OCI-LY7 (cell line): ENCODE results near the gene PLXNA4. TPM values are rescaled to one million over a fixed set of nuclear protein-coding genes. Genes with fewer than 3 reads are reported as not detected.

Source experiments
- BruUV-seq: library from RNA; stranded (reverse); fragments of 400-500 nt; replicated peaks from 2 replicates; lab custom pipeline; 2021; lab: Mats Ljungman, UMichigan
- CTCF ChIA-PET: fragments of 300-600 bp; sonication (Branson Sonifier 250); formaldehyde crosslinking; loops from one replicate; lab custom pipeline; 2022; ENCODE audit warnings: antibody characterized with exemption; ENCODE audit not compliant: unreplicated experiment; lab: Charles Lee
- POLR2A ChIA-PET: fragments of 300-600 bp; sonication (Branson Sonifier 250); formaldehyde crosslinking; loops from one replicate; lab custom pipeline; 2022; ENCODE audit warnings: antibody characterized with exemption; lab: Charles Lee
- DNase-seq: peaks from one replicate; pipeline ENCODE4 v3.0.0-alpha.2; 2015; ENCODE audit warnings: low spot score
- H2AFZ ChIP-seq: fragments of 200-600 bp; sonication (generic), shearing (Covaris generic); 2 replicates; pipeline ENCODE4 v1.6.1; 2014; ENCODE audit warnings: mild to moderate bottlenecking, antibody characterized with exemption, low read length, moderate library complexity
- H3K27ac ChIP-seq: fragments of 200-600 bp; sonication (generic); 2 replicates; pipeline ENCODE4 v1.5.1; 2014; ENCODE audit warnings: mixed run types, low read depth, mild to moderate bottlenecking, moderate library complexity, low read length, inconsistent platforms; ENCODE audit not compliant: poor library complexity, severe bottlenecking
- H3K36me3 ChIP-seq: fragments of 200-600 bp; sonication (generic); 2 replicates; pipeline ENCODE4 v1.6.1; 2014; ENCODE audit warnings: mild to moderate bottlenecking, antibody characterized with exemption, low read length, moderate library complexity, mixed read lengths; ENCODE audit not compliant: insufficient read depth
- H3K4me1 ChIP-seq: fragments of 200-600 bp; sonication (generic); 2 replicates; pipeline ENCODE4 v1.5.1; 2014; ENCODE audit warnings: mild to moderate bottlenecking, low read length; ENCODE audit not compliant: insufficient read depth, poor library complexity, severe bottlenecking
- H3K4me2 ChIP-seq: fragments of 200-600 bp; sonication (generic); 2 replicates; pipeline ENCODE4 v1.6.1; 2014; ENCODE audit warnings: mild to moderate bottlenecking, low read length
- H3K4me3 ChIP-seq: fragments of 200-600 bp; sonication (generic); 2 replicates; pipeline ENCODE4 v1.5.1; 2014; ENCODE audit warnings: mild to moderate bottlenecking, low read depth, low read length; ENCODE audit not compliant: poor library complexity, severe bottlenecking
- H3K79me2 ChIP-seq: fragments of 200-600 bp; sonication (generic); 2 replicates; pipeline ENCODE4 v1.6.1; 2016; ENCODE audit warnings: low read depth, mild to moderate bottlenecking, low read length, moderate library complexity, mixed read lengths; ENCODE audit not compliant: insufficient read depth
- H3K9me2 ChIP-seq: fragments of 200-600 bp; sonication (generic); 2 replicates; pipeline ENCODE4 v1.6.1; 2016; ENCODE audit warnings: mild to moderate bottlenecking, low read length, mixed read lengths; ENCODE audit not compliant: insufficient read depth
- H3K9me3 ChIP-seq: fragments of 200-600 bp; sonication (generic); 2 replicates; pipeline ENCODE4 v1.6.1; 2014; ENCODE audit warnings: mild to moderate bottlenecking, mixed run types, low read length, mixed read lengths
- H4K20me1 ChIP-seq: fragments of 200-600 bp; sonication (generic); 2 replicates; pipeline ENCODE4 v1.6.1; 2014; ENCODE audit warnings: mild to moderate bottlenecking, antibody characterized with exemption, low read length, moderate library complexity, mixed read lengths; ENCODE audit not compliant: insufficient read depth
- CTCF ChIP-seq: fragments of 200-600 bp; sonication (generic); conservative IDR thresholded peaks from 2 replicates; pipeline ENCODE4 v1.5.1; 2014; ENCODE audit warnings: mild to moderate bottlenecking, antibody characterized with exemption, low read length, moderate library complexity, mixed read lengths
- EZH2phosphoT487 ChIP-seq: fragments of 200-600 bp; sonication (generic); IDR thresholded peaks from 2 replicates; pipeline ENCODE4 v1.6.1; 2018; ENCODE audit warnings: low read depth, borderline replicate concordance, mild to moderate bottlenecking, mixed run types, antibody characterized with exemption, low read length, moderate library complexity, mixed read lengths
- intact Hi-C: fragments of 100-400 bp; cut with micrococcal nuclease; formaldehyde crosslinking; loops from one replicate; pipeline ENCODE4 v1.10.0; 2022; ENCODE audit not compliant: unreplicated experiment
- total RNA-seq, 2 experiments: library from RNA; depleted of rRNA in 1 of 2; stranded (reverse); fragments of >200 nt in 1 of 2; shearing (Covaris generic) in 1 of 2; gene quantifications; 2 replicates each; pipeline ENCODE4 v1.2.3, GENCODE V29; 2014 to 2022

PLXNA4 gene
- total RNA-seq, 2 experiments from 2014 or later, result not detected

GRCh38 chr7:132417103-132417906 lies 159.0 kb downstream of the PLXNA4 start:
- DNase-seq, result no peak
- Histone ChIP-seq H4K20me1 (no peaks in the 10 kb centered on the region), H3K4me3 (no peak overlapping the region), H3K9me3 (no peaks in the 10 kb centered on the region), H3K27ac (no peak overlapping the region), H3K36me3 (no peaks in the 10 kb centered on the region), H3K4me1 (no peaks in the 10 kb centered on the region), H2AFZ (no peak overlapping the region), H3K9me2 (no peaks in the 10 kb centered on the region), H3K4me2 (no peak overlapping the region), H3K79me2 (no peaks in the 10 kb centered on the region)
- TF ChIP-seq EZH2phosphoT487, result no peak
- TF ChIP-seq CTCF, result no peak
- intact Hi-C loops, result no loop called here
- BruUV-seq, result no TSS peak
- CTCF ChIA-PET, result no interaction called here
- POLR2A ChIA-PET, result no interaction called here

GRCh38 chr7:132416395-132416794 lies 159.9 kb downstream of the PLXNA4 start:
- Histone ChIP-seq H3K36me3 (no peaks in the 10 kb centered on the region), H3K9me2 (no peaks in the 10 kb centered on the region), H3K4me1 (no peaks in the 10 kb centered on the region), H3K27ac (no peak overlapping the region), H3K79me2 (no peaks in the 10 kb centered on the region), H4K20me1 (no peaks in the 10 kb centered on the region), H3K9me3 (no peaks in the 10 kb centered on the region), H2AFZ (no peak overlapping the region), H3K4me3 (no peak overlapping the region), H3K4me2 (no peak overlapping the region)
- intact Hi-C loops, result no loop called here
- ChIA-PET POLR2A (no interaction called here), CTCF (interaction anchor here (0.5 kb wide), 1 partner anchor 21 kb away, joined by 3 read pairs; no protein-coding TSS in a partner anchor)
- TF ChIP-seq EZH2phosphoT487 (no peak), CTCF (no peak)
- no peak for DNase-seq
- BruUV-seq, result no TSS peak

- H3K9me2 ChIP-seq, result no peaks in the 10 kb centered on the region
- CTCF ChIA-PET, result no interaction called here
- H3K9me3 ChIP-seq, result no peaks in the 10 kb centered on the region
- H4K20me1 ChIP-seq, result no peaks in the 10 kb centered on the region
- intact Hi-C loops, result no loop called here
- no peak overlapping the region for H3K4me2 ChIP-seq
- TF ChIP-seq CTCF (no peak), EZH2phosphoT487 (no peak)
- H3K4me3 ChIP-seq, result no peak overlapping the region
- no peaks in the 10 kb centered on the region for H3K4me1 ChIP-seq
- no peak overlapping the region for H3K27ac ChIP-seq
- no peaks in the 10 kb centered on the region for H3K79me2 ChIP-seq
- H2AFZ ChIP-seq, result no peak overlapping the region
- no TSS peak for BruUV-seq
- H3K36me3 ChIP-seq, result no peaks in the 10 kb centered on the region
- DNase-seq, result no peak
- POLR2A ChIA-PET, result no interaction called here
These were observed 161.0 kb downstream of the PLXNA4 start for GRCh38 chr7:132415259-132415658.
